ENCODE data around the gene GSAP.

The GSAP gene

DNA sequence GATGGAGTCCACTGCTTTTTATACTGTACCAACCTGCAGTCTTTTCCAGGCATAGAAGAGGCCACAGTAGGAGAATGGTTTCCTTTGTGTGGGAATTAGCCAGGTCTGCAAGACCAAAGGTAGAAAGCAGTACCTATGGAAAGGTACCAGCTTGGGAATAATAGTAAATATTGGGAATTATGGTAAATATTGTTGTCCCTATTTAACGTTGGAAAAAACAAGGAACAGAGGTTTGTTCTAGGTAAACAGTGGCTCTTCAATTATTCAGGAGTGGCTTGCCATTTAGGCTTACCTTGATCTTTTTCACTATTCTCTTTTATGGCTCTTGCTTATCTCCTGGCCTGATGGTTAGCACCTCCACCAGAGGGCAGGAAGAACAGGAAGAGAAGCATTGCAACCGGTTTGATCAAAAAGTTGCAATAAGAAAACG is 43.9 kb upstream of the GSAP start:
- TF ChIP-seq, protein P1, sequence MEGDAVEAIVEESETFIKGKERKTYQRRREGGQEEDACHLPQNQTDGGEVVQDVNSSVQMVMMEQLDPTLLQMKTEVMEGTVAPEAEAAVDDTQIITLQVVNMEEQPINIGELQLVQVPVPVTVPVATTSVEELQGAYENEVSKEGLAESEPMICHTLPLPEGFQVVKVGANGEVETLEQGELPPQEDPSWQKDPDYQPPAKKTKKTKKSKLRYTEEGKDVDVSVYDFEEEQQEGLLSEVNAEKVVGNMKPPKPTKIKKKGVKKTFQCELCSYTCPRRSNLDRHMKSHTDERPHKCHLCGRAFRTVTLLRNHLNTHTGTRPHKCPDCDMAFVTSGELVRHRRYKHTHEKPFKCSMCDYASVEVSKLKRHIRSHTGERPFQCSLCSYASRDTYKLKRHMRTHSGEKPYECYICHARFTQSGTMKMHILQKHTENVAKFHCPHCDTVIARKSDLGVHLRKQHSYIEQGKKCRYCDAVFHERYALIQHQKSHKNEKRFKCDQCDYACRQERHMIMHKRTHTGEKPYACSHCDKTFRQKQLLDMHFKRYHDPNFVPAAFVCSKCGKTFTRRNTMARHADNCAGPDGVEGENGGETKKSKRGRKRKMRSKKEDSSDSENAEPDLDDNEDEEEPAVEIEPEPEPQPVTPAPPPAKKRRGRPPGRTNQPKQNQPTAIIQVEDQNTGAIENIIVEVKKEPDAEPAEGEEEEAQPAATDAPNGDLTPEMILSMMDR (conservative IDR thresholded peaks at IDR 0.05; ENCODE audit: control insufficient read depth, insufficient read depth, low read depth, low read length) = peak; percentile 10
- no peak overlapping the region for H3K4me3 ChIP-seq (ENCODE audit: control insufficient read depth, low read depth, low read length)
- DNase-seq (ENCODE audit: low read depth) = no peak

DNA sequence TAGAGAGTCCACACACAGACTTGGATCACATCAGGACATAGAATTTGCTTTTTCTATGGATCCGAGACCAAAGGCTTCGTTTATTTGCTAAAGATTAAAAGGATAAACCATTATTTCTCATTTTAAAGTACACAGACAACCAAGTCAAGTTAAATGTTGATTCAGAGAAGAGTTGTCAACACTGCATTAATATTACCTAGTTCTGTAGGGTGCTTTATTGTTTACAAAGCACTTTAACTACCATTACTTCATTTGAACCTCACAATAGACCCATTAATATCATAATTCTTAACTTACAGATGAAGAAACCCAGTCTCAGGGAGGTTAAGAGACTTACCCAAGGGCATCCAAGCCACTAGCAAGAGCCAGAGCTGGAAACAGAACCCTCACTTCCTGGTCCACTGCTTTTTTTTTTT is 43.2 kb upstream of the GSAP start:
- H3K4me3 ChIP-seq (ENCODE audit: control insufficient read depth, low read depth, low read length) = no peak overlapping the region
- no peak for DNase-seq (ENCODE audit: low read depth)
- TF ChIP-seq, protein P1 (conservative IDR thresholded peaks at IDR 0.05; ENCODE audit: control insufficient read depth, insufficient read depth, low read depth, low read length) = no peak

GRCh38 chr7:77458786-77459185 is 42.6 kb upstream of the GSAP start:
- TF ChIP-seq, protein P1 (conservative IDR thresholded peaks at IDR 0.05; ENCODE audit: control insufficient read depth, insufficient read depth, low read depth, low read length) = no peak
- no peak overlapping the region for H3K4me3 ChIP-seq (ENCODE audit: control insufficient read depth, low read depth, low read length)
- DNase-seq (ENCODE audit: low read depth) = no peak

GRCh38 chr7:77457779-77458178 is 41.6 kb upstream of the GSAP start:
- TF ChIP-seq, protein P1 (conservative IDR thresholded peaks at IDR 0.05; ENCODE audit: control insufficient read depth, insufficient read depth, low read depth, low read length) = no peak
- no peak overlapping the region for H3K4me3 ChIP-seq (ENCODE audit: control insufficient read depth, low read depth, low read length)
- DNase-seq (ENCODE audit: low read depth) = no peak

DNA sequence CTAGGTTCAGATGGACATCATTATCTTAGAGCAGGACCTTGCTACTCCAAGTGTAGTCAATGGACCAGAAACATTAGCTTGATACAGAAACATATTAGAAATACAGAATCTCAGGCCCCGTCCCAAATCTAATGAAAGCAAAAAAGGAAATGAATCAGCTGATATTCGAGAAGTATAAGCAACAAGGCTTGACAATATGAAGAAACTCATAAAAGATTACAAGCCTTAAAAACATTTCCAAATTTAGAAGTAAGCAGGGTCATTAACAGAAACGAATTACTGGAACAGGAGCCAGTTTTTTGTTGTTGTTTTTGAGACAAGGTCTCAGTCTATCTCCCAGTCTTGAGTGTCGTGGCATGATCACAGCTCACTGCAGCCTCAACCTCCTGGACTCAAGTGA is 40.5 kb upstream of the GSAP start:
- H3K4me3 ChIP-seq (ENCODE audit: control insufficient read depth, low read depth, low read length) = no peak overlapping the region
- TF ChIP-seq, protein P1 (conservative IDR thresholded peaks at IDR 0.05; ENCODE audit: control insufficient read depth, insufficient read depth, low read depth, low read length) = no peak
- peak; percentile 10 for DNase-seq (ENCODE audit: low read depth)

GRCh38 chr7:77455321-77455720 is 39.2 kb upstream of the GSAP start:
- H3K4me3 ChIP-seq (ENCODE audit: control insufficient read depth, low read depth, low read length) = no peak overlapping the region
- TF ChIP-seq, protein P1 (conservative IDR thresholded peaks at IDR 0.05; ENCODE audit: control insufficient read depth, insufficient read depth, low read depth, low read length) = no peak
- DNase-seq (ENCODE audit: low read depth) = peak; percentile 98

- DNase-seq (ENCODE audit: low read depth) = peak; percentile 47
- H3K4me3 ChIP-seq (ENCODE audit: control insufficient read depth, low read depth, low read length) = no peak overlapping the region
- TF ChIP-seq, protein P1 (conservative IDR thresholded peaks at IDR 0.05; ENCODE audit: control insufficient read depth, insufficient read depth, low read depth, low read length) = no peak
Observed at GRCh38 chr7:77454802-77455201, 38.7 kb upstream of the GSAP start.

Measured in fibroblast of mammary gland (primary cell).